DMS153 treated with DMSO at 0.1 percent for 48 hours (cell line): ENCODE results near the gene UFC1.
"Not testable (repeated sequence)": the region's sequence is repeated elsewhere in the genome, so short reads cannot be mapped to it uniquely, and the experiment has no call there.

ENCODE experiments used
- DNase-seq: peaks from one replicate; lab custom pipeline; 2025; ENCODE audit not compliant: unreplicated experiment; lab: John Stamatoyannopoulos, UW

Gene UFC1

GRCh38 chr1:161153682-161154337 lies at the start of gene UFC1:
Gene UFC1, plus strand, starts transcription at chr1:161153978. Its CDS starts 20 bp downstream, at chr1:161153998.
- peak; percentile 92 for DNase-seq

GRCh38 chr1:161106431-161106830 lies 47.3 kb upstream of the UFC1 start:
- DNase-seq, result no peak

GRCh38 chr1:161111117-161111516 lies 42.7 kb upstream of the UFC1 start:
- DNase-seq, result no peak

GRCh38 chr1:161111527-161111926 lies 42.3 kb upstream of the UFC1 start:
- DNase-seq, result no peak

- no peak for DNase-seq
Measured at GRCh38 chr1:161113915-161114314, 39.9 kb upstream of the UFC1 start.

- no peak for DNase-seq
Measured at GRCh38 chr1:161114556-161114955, 39.2 kb upstream of the UFC1 start.

- no peak for DNase-seq
Measured at GRCh38 chr1:161115132-161115711, 38.6 kb upstream of the UFC1 start.

- DNase-seq, result not testable (repeated sequence)
Measured at GRCh38 chr1:161115961-161116360, 37.8 kb upstream of the UFC1 start.

- DNase-seq, result peak; percentile 65
Measured at GRCh38 chr1:161117759-161118581, 35.8 kb upstream of the UFC1 start, which contains the start of the genes NIT1 and PFDN2. Gene NIT1, plus strand, starts transcription at chr1:161118105. Its CDS starts 72 bp downstream, at chr1:161118177. Gene PFDN2, minus strand, starts transcription at chr1:161118037. Its CDS starts 11 bp downstream, at chr1:161118026.

GRCh38 chr1:161119092-161119903 lies 34.5 kb upstream of the UFC1 start:
- DNase-seq, result no peak

- no peak for DNase-seq
Measured at GRCh38 chr1:161121042-161121650, 32.6 kb upstream of the UFC1 start.

- DNase-seq, result no peak
Measured at GRCh38 chr1:161121834-161122233, 31.9 kb upstream of the UFC1 start.

GRCh38 chr1:161122967-161123366 lies 30.8 kb upstream of the UFC1 start:
- no peak for DNase-seq

GRCh38 chr1:161127649-161128048 lies 26.1 kb upstream of the UFC1 start:
- DNase-seq, result no peak

- no peak for DNase-seq
Measured at GRCh38 chr1:161128591-161129420, 25.0 kb upstream of the UFC1 start.

- no peak for DNase-seq
Measured at GRCh38 chr1:161130266-161130665, 23.5 kb upstream of the UFC1 start.

GRCh38 chr1:161131523-161132409 lies 22.0 kb upstream of the UFC1 start:
- no peak for DNase-seq

- peak; percentile 95 for DNase-seq
Measured at GRCh38 chr1:161132410-161133219, 21.2 kb upstream of the UFC1 start, which contains the start of gene DEDD. Gene DEDD, minus strand, starts transcription at chr1:161132667. Its CDS starts 8,205 bp downstream, at chr1:161124462.
